Keratinocyte (primary cell): Measurements from ENCODE around the gene CARMIL1. TPM values are rescaled to one million over a fixed set of nuclear protein-coding genes. Genes with fewer than 3 reads are reported as not detected.

ENCODE experiments used
- DNase-seq: peaks from one replicate; pipeline ENCODE4 v3.0.0-alpha.2; 2011; ENCODE audit warnings: low read depth, missing footprints, low spot score
- FAIRE-seq: peaks from 2 replicates; lab custom pipeline; 2011; peaks lifted over from hg19 to GRCh38; lab: Jason Lieb, UNC
- H2AFZ ChIP-seq: 2 replicates; pipeline ENCODE4 v1.6.0; 2012; ENCODE audit warnings: low read length, control low read depth, inconsistent platforms; ENCODE audit not compliant: control insufficient read depth
- H3K27ac ChIP-seq: 2 replicates; pipeline ENCODE4 v1.5.1; 2011; ENCODE audit warnings: low read length; ENCODE audit not compliant: control insufficient read depth, insufficient read depth
- H3K27me3 ChIP-seq: 3 replicates; pipeline ENCODE4 v1.6.0; 2011; ENCODE audit warnings: low read length; ENCODE audit not compliant: control insufficient read depth, insufficient read depth; ENCODE audit errors: extremely low read depth
- H3K36me3 ChIP-seq, 2 experiments: 2 replicates in 1 of 2; 3 replicates in 1 of 2; pipeline ENCODE4 v1.5.1; 2011; ENCODE audit warnings: low read length in 2 of 2, mild to moderate bottlenecking in 1 of 2; ENCODE audit not compliant: control insufficient read depth in 2 of 2, insufficient read depth in 2 of 2; ENCODE audit errors: extremely low read depth in 1 of 2
- H3K4me1 ChIP-seq: 3 replicates; pipeline ENCODE4 v1.5.1; 2011; ENCODE audit warnings: low read length; ENCODE audit not compliant: control insufficient read depth, insufficient read depth; ENCODE audit errors: extremely low read depth
- H3K4me2 ChIP-seq: 3 replicates; pipeline ENCODE4 v1.6.0; 2011; ENCODE audit warnings: low read depth, low read length; ENCODE audit not compliant: control insufficient read depth, insufficient read depth; ENCODE audit errors: extremely low read depth
- H3K4me3 ChIP-seq, 3 experiments: fragments of 200-600 bp in 1 of 3; sonication (generic) in 1 of 3; 2 replicates in 2 of 3; 3 replicates in 1 of 3; pipeline ENCODE4 v1.5.1; 2011 to 2016; ENCODE audit warnings: low read length in 3 of 3, mild to moderate bottlenecking in 3 of 3, control low read depth in 2 of 3, inconsistent platforms in 1 of 3, low read depth in 1 of 3, mixed read lengths in 1 of 3, mixed run types in 1 of 3, moderate library complexity in 1 of 3; ENCODE audit not compliant: control insufficient read depth in 2 of 3, insufficient read depth in 2 of 3; ENCODE audit errors: extremely low read depth in 1 of 3
- H3K79me2 ChIP-seq: 2 replicates; pipeline ENCODE4 v1.6.0; 2012; ENCODE audit warnings: low read length; ENCODE audit not compliant: control insufficient read depth, insufficient read depth
- H3K9ac ChIP-seq: 3 replicates; pipeline ENCODE4 v1.6.0; 2011; ENCODE audit warnings: low read length; ENCODE audit not compliant: control insufficient read depth, insufficient read depth; ENCODE audit errors: extremely low read depth
- H3K9me1 ChIP-seq: 3 replicates; pipeline ENCODE4 v1.6.0; 2011; ENCODE audit warnings: low read length; ENCODE audit not compliant: control insufficient read depth, insufficient read depth; ENCODE audit errors: extremely low read depth
- H3K9me3 ChIP-seq: 2 replicates; pipeline ENCODE4 v1.5.1; 2012; ENCODE audit warnings: low read depth, low read length; ENCODE audit not compliant: control insufficient read depth
- H4K20me1 ChIP-seq: 3 replicates; pipeline ENCODE4 v1.6.0; 2011; ENCODE audit warnings: low read length; ENCODE audit not compliant: control insufficient read depth, insufficient read depth; ENCODE audit errors: extremely low read depth
- CTCF ChIP-seq, 3 experiments: IDR thresholded peaks in 1 of 3; conservative IDR thresholded peaks in 1 of 3; optimal IDR thresholded peaks in 1 of 3; 2 replicates in 2 of 3; 3 replicates in 1 of 3; pipeline versions ENCODE3 to v1.5.1; 2011; ENCODE audit warnings: low read length in 3 of 3, mild to moderate bottlenecking in 3 of 3, moderate library complexity in 2 of 3, control low read depth in 1 of 3, inconsistent platforms in 1 of 3; ENCODE audit not compliant: insufficient read depth in 2 of 3; ENCODE audit errors: extremely low read depth in 1 of 3
- EZH2 ChIP-seq: IDR thresholded peaks from one replicate; pipeline ENCODE4 v1.6.1; 2012; ENCODE audit warnings: inconsistent platforms, mild to moderate bottlenecking, low read length, moderate library complexity
- dilution Hi-C: fragments of 300-500 bp; cut with MboI; formaldehyde crosslinking; loops from one replicate; pipeline ENCODE4 v1.7.0; 2020; ENCODE audit warnings: low sequenced_read_pairs; ENCODE audit not compliant: extremely low pct_ligation_motif_present
- polyA plus RNA-seq, 5 experiments: library from polyadenylated mRNA; depleted of rRNA in 3 of 5; stranded (reverse) in 3 of 5; stranded (forward) in 1 of 5; unstranded in 1 of 5; fragments of >200 nt; gene quantifications; 1 replicate in 1 of 5; 2 replicates in 3 of 5; 3 replicates in 1 of 5; pipeline versions ENCODE4 v1.2.1 to v1.2.3, GENCODE V29; 2011 to 2012; ENCODE audit warnings: missing spikeins in 2 of 5, low read depth in 1 of 5, low replicate concordance in 1 of 5

Gene CARMIL1
- polyA plus RNA-seq, 1 donor (not counting 4 experiments of a cell fraction or from before 2014, with no cell fraction given) = 18.9 TPM

- H3K27me3 ChIP-seq = peaks cover 4% of the 10 kb centered on the region
- no peak overlapping the region for H2AFZ ChIP-seq
- no peaks in the 10 kb centered on the region for H3K4me1 ChIP-seq
- no peak for FAIRE-seq
- TF ChIP-seq CTCF (optimal IDR thresholded peaks at IDR 0.05 in 1 of 3, IDR thresholded peaks at IDR 0.05 in 1 of 3, conservative IDR thresholded peaks at IDR 0.05 in 1 of 3; ENCODE audit: extremely low read depth in 1 of 3, insufficient read depth in 2 of 3, low read length in 3 of 3) (no peak), EZH2 (no peak)
- no peaks in the 10 kb centered on the region for H3K9me1 ChIP-seq
- no peaks in the 10 kb centered on the region for H3K9me3 ChIP-seq
- H3K36me3 ChIP-seq = no peaks in the 10 kb centered on the region
- H4K20me1 ChIP-seq = no peaks in the 10 kb centered on the region
- no peak overlapping the region for H3K9ac ChIP-seq
- H3K4me3 ChIP-seq = no peak overlapping the region
- dilution Hi-C loops = no loop called here
- no peak for DNase-seq
- H3K27ac ChIP-seq = no peak overlapping the region
- no peak overlapping the region for H3K4me2 ChIP-seq
- H3K79me2 ChIP-seq = no peaks in the 10 kb centered on the region
These were observed 349.5 kb downstream of the CARMIL1 start for GRCh38 chr6:25628471-25629197.

DNA sequence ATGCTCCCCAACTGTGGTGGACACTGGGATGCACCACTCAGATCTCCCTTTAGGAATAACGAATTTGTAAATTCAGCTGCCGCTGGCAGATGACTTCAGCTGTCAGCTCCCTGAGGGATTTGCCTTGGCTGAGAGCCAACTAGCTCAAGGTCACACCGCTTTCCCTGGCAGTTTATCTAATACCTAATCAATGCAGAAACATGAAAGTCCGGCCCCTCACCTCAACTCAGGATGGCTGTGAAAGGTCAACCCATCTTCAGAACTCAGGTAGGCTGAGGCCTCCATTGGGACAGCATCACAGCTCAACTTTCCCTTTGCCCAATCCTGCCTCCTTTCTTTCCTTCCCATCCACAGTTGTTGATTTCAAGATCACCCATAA, 350.0 kb downstream of the CARMIL1 start:
- H3K9me1 ChIP-seq = no peaks in the 10 kb centered on the region
- H3K4me2 ChIP-seq = no peak overlapping the region
- no peak overlapping the region for H3K4me3 ChIP-seq
- H3K9ac ChIP-seq = no peak overlapping the region
- no peaks in the 10 kb centered on the region for H3K9me3 ChIP-seq
- H3K27me3 ChIP-seq = peaks cover 4% of the 10 kb centered on the region
- DNase-seq (no peak), FAIRE-seq (no peak)
- no peak overlapping the region for H3K27ac ChIP-seq
- H4K20me1 ChIP-seq = no peaks in the 10 kb centered on the region
- no peaks in the 10 kb centered on the region for H3K79me2 ChIP-seq
- no peak overlapping the region for H2AFZ ChIP-seq
- dilution Hi-C loops = no loop called here
- TF ChIP-seq CTCF (optimal IDR thresholded peaks at IDR 0.05 in 1 of 3, IDR thresholded peaks at IDR 0.05 in 1 of 3, conservative IDR thresholded peaks at IDR 0.05 in 1 of 3; ENCODE audit: extremely low read depth in 1 of 3, insufficient read depth in 2 of 3, low read length in 3 of 3) (no peak), EZH2 (no peak)
- no peaks in the 10 kb centered on the region for H3K4me1 ChIP-seq
- H3K36me3 ChIP-seq = no peaks in the 10 kb centered on the region
